Stimulated activated CD8-positive, alpha-beta memory T cell treated with anti-CD3 and anti-CD28 coated beads, Interleukin-4, amount 100 ng/mL, for 1 hour (primary cell): ENCODE measurements around the gene DET1.
A peak's percentile ranks its signal among the peaks of the same experiment; 100 is the strongest.

Experiments used
- DNase-seq, 2 donors: peaks; one replicate each; pipeline ENCODE4 v3.0.0-alpha.2; 2020; ENCODE audit warnings: low read depth in 2 of 2, low spot score in 1 of 2

Gene DET1

GRCh38 chr15:88467073-88467934 lies 79.2 kb downstream of the DET1 start, which contains the start of the genes MRPL46 and MRPS11:
MRPL46 (minus strand) TSS chr15:88467388; CDS start chr15:88467377, 11 bp downstream.
MRPS11 (plus strand) TSS chr15:88467708; CDS start chr15:88467718, 10 bp downstream.
- DNase-seq, result peak; percentile 62 to 79

GRCh38 chr15:88465633-88466224 lies 80.8 kb downstream of the DET1 start:
- DNase-seq, result no peak

- no peak for DNase-seq
Observed at GRCh38 chr15:88463870-88464532, 82.5 kb downstream of the DET1 start.
